Psoas muscle (tissue), 8 donors: Measurements from ENCODE around the gene MRPS15. TPM values are rescaled to one million over a fixed set of nuclear protein-coding genes. Genes with fewer than 3 reads are reported as not detected.
A peak's percentile ranks its signal among the peaks of the same experiment; 100 is the strongest.

Experiments
- ATAC-seq, 4 donors: fragments of 200-7000 bp; cut with Tn5 transposase; one replicate each; pipeline ENCODE4 v1.9.1; 2020; ENCODE audit warnings: moderate library complexity in 3 of 4, mild to moderate bottlenecking in 2 of 4
- DNase-seq, 2 donors: peaks; one replicate each; pipeline ENCODE4 v3.0.0-alpha.2; 2020
- H3K27ac ChIP-seq: fragments of 200-600 bp; one replicate; pipeline ENCODE4 v1.8.0; 2022
- H3K27me3 ChIP-seq, 3 donors: fragments of 200-600 bp in 1 of 3; one replicate each; pipeline versions ENCODE4 v1.6.1 to v1.8.0; 2013 to 2022; ENCODE audit warnings: low read length in 2 of 3, mild to moderate bottlenecking in 2 of 3, moderate library complexity in 1 of 3; ENCODE audit not compliant: insufficient read depth in 3 of 3
- H3K36me3 ChIP-seq, 2 donors: fragments of 200-600 bp in 1 of 2; one replicate each; pipeline versions ENCODE4 v1.6.1 to v1.8.0; 2013 to 2022; ENCODE audit warnings: low read depth in 1 of 2, mild to moderate bottlenecking in 1 of 2, moderate library complexity in 1 of 2; ENCODE audit not compliant: insufficient read depth in 1 of 2
- H3K4me1 ChIP-seq: fragments of 200-600 bp; one replicate; pipeline ENCODE4 v1.8.0; 2022
- H3K4me3 ChIP-seq: fragments of 200-600 bp; one replicate; pipeline ENCODE4 v1.8.0; 2022; ENCODE audit warnings: mild to moderate bottlenecking
- H3K9me3 ChIP-seq: fragments of 200-600 bp; one replicate; pipeline ENCODE4 v1.8.0; 2022
- WGBS, 3 donors: extraction: QIAGEN DNeasy Blood & Tissue Kit; methylation state at CpG; one replicate each; pipeline versions ENCODE4 v1.1.6 to v1.1.7; 2013; 5-methylcytosine and 5-hydroxymethylcytosine counted together
- intact Hi-C, 2 donors: fragments of 100-400 bp; cut with DNase I; formaldehyde crosslinking; loops; one replicate each; pipeline versions ENCODE4 v1.11.0 to v1.14.2; 2022
- polyA plus RNA-seq, 3 donors: library from polyadenylated mRNA; stranded (reverse); fragments of 200-250 nt; gene quantifications; one replicate each; pipeline ENCODE4 v1.2.3, GENCODE V29; 2013
- total RNA-seq, 4 donors: library from RNA; stranded (reverse); fragmentation: NEBNext Ultra II Directional in 2 of 4; extraction: Animal tissue kit (Norgen Biotek cat#: 25700) in 2 of 4; gene quantifications; one replicate each; pipeline versions ENCODE4 v1.2.1 to v1.2.4, GENCODE V29; 2021 to 2023
- TF ChIP-seq, protein P1 (sequence below): fragments of 200-600 bp; IDR thresholded peaks from one replicate; pipeline ENCODE4 v1.8.0; 2022; ENCODE audit warnings: antibody characterized with exemption
- donor health status: healthy with polysubstance abuse.
- donor health status: DM: no; HTN: no; CAD: no; lungs with moderate emphysema.
- donor health status: Bipolar disorder and iron deficiency.
- donor health status: healthy.
- donor health status: DM: yes; HTN: yes; CAD: no.
- donor health status: DM: no; HTN: no; CAD: no.
- donor health status: DM: no; HTN: no; CAD: no.
- donor health status: DM: yes; HTN: yes; CAD: no.

The MRPS15 gene
- total and polyA plus RNA-seq, 7 donors: 127 to 279 (median 141) TPM

GRCh38 chr1:36465731-36466369 is 1.7 kb upstream of the MRPS15 start:
- Histone ChIP-seq H3K27me3 (no peaks in the 10 kb centered on the region), H3K27ac (no peak overlapping the region), H3K4me1 (peaks cover 9% of the 10 kb centered on the region), H3K9me3 (no peaks in the 10 kb centered on the region), H3K4me3 (no peak overlapping the region), H3K36me3 (peaks cover 9 to 17% of the 10 kb centered on the region in 2 donors)
- 59 to 61% (median 60%) methylated on average over 4 of the region's 4 CpGs for WGBS, 3 donors
- intact Hi-C loops: no loop called here
- TF ChIP-seq, protein P1, sequence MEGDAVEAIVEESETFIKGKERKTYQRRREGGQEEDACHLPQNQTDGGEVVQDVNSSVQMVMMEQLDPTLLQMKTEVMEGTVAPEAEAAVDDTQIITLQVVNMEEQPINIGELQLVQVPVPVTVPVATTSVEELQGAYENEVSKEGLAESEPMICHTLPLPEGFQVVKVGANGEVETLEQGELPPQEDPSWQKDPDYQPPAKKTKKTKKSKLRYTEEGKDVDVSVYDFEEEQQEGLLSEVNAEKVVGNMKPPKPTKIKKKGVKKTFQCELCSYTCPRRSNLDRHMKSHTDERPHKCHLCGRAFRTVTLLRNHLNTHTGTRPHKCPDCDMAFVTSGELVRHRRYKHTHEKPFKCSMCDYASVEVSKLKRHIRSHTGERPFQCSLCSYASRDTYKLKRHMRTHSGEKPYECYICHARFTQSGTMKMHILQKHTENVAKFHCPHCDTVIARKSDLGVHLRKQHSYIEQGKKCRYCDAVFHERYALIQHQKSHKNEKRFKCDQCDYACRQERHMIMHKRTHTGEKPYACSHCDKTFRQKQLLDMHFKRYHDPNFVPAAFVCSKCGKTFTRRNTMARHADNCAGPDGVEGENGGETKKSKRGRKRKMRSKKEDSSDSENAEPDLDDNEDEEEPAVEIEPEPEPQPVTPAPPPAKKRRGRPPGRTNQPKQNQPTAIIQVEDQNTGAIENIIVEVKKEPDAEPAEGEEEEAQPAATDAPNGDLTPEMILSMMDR: no peak
- no peak for ATAC-seq
- no peak for DNase-seq

GRCh38 chr1:36464605-36465393 is 615 bp upstream of the MRPS15 start:
- H3K27ac ChIP-seq: peak overlapping the region; percentile 96
- peaks cover 11 to 27% of the 10 kb centered on the region in 2 donors for H3K36me3 ChIP-seq
- H3K4me1 ChIP-seq: peaks cover 9% of the 10 kb centered on the region
- intact Hi-C loops: no loop called here
- 36 to 37% (median 36%) methylated on average over 13 of the region's 13 CpGs for WGBS, 3 donors
- no peaks in the 10 kb centered on the region for H3K27me3 ChIP-seq
- DNase-seq: no peak
- H3K9me3 ChIP-seq: no peaks in the 10 kb centered on the region
- TF ChIP-seq, protein P1: no peak
- peak overlapping the region; percentile 95 for H3K4me3 ChIP-seq
- ATAC-seq: peak; percentile 43 to 75 (median 68)

GRCh38 chr1:36463463-36463802 is 751 bp downstream of the MRPS15 start:
- intact Hi-C loops: no loop called here
- Histone ChIP-seq H3K27ac (peak overlapping the region; percentile 96), H3K4me3 (peak overlapping the region; percentile 95), H3K36me3 (peaks cover 11 to 40% of the 10 kb centered on the region in 2 donors), H3K27me3 (no peaks in the 10 kb centered on the region), H3K4me1 (peaks cover 9% of the 10 kb centered on the region), H3K9me3 (no peaks in the 10 kb centered on the region)
- TF ChIP-seq, protein P1: no peak
- 11 to 16% (median 14%) methylated on average over 6 of the region's 6 CpGs for WGBS, 3 donors
- ATAC-seq: peak in 1 of 4 donors; percentile 3
- no peak for DNase-seq

GRCh38 chr1:36458910-36459309 is 5.3 kb downstream of the MRPS15 start:
- intact Hi-C loops: no loop called here
- Histone ChIP-seq H3K4me1 (peaks cover 9% of the 10 kb centered on the region), H3K27ac (no peak overlapping the region), H3K36me3 (peaks cover 33 to 85% of the 10 kb centered on the region in 2 donors), H3K27me3 (no peaks in the 10 kb centered on the region), H3K4me3 (no peak overlapping the region), H3K9me3 (no peaks in the 10 kb centered on the region)
- peak in 1 of 4 donors; percentile 33 for ATAC-seq
- TF ChIP-seq, protein P1: no peak
- WGBS, 3 donors: 87 to 94% (median 91%) methylated on average over 3 of the region's 3 CpGs
- no peak for DNase-seq
